ENCODE measurements around the gene PEX19. TPM values are rescaled to one million over a fixed set of nuclear protein-coding genes. Genes with fewer than 3 reads are reported as not detected.

Gene PEX19
- total and polyA plus RNA-seq, 12 donors: 15.5 to 165 (median 85.0) TPM

GRCh38 chr1:160271025-160271424, 13.9 kb downstream of the PEX19 start:
- TF ChIP-seq POLR2A (IDR thresholded peaks at IDR 0.05): no peak
- no peak for TF ChIP-seq CTCF (IDR thresholded peaks at IDR 0.05)
- Histone ChIP-seq H3K27ac (no peak overlapping the region), H3K36me3 (replicated peaks in 1 of 2) (no peaks in the 10 kb centered on the region), H3K27me3 (no peaks in the 10 kb centered on the region), H3K4me3 (no peak overlapping the region), H3K4me1 (replicated peaks in 1 of 2) (no peaks in the 10 kb centered on the region), H3K9me3 (replicated peaks in 1 of 3) (no peaks in the 10 kb centered on the region)
- WGBS, 4 donors: 73 to 100% (median 92%) methylated on average over 1 of the region's 1 CpG
- intact Hi-C loops (cut with DNase I): no loop called here
- DNase-seq: no peak

- intact Hi-C loops (cut with DNase I): no loop called here
- 70 to 80% (median 77%) methylated on average over 9 to 10 of the region's 10 CpGs for WGBS, 4 donors
- no peak overlapping the region for H3K27ac ChIP-seq
Observed at GRCh38 chr1:160267284-160267991, 17.5 kb downstream of the PEX19 start.

GRCh38 chr1:160264795-160265307, 20.1 kb downstream of the PEX19 start:
- no peak for TF ChIP-seq CTCF (IDR thresholded peaks at IDR 0.05)
- TF ChIP-seq POLR2A (IDR thresholded peaks at IDR 0.05): no peak
- no peak for DNase-seq
- Histone ChIP-seq H3K9me3 (replicated peaks in 1 of 3) (no peaks in the 10 kb centered on the region), H3K4me3 (no peak overlapping the region), H3K36me3 (replicated peaks in 1 of 2) (no peaks in the 10 kb centered on the region), H3K27ac (no peak overlapping the region), H3K4me1 (replicated peaks in 1 of 2) (peaks cover 17 to 18% of the 10 kb centered on the region in 2 donors), H3K27me3 (no peaks in the 10 kb centered on the region)
- intact Hi-C loops (cut with DNase I): no loop called here
- WGBS, 4 donors: 76 to 85% (median 78%) methylated on average over 4 of the region's 4 CpGs

More at GRCh38 chr1:160267284-160267991, 17.5 kb downstream of the PEX19 start:
- no peaks in the 10 kb centered on the region for H3K9me3 ChIP-seq (replicated peaks in 1 of 3)
- TF ChIP-seq CTCF (IDR thresholded peaks at IDR 0.05) (no peak), POLR2A (IDR thresholded peaks at IDR 0.05) (no peak)
- no peaks in the 10 kb centered on the region for H3K36me3 ChIP-seq (replicated peaks in 1 of 2)
- peaks cover 0 to 3% of the 10 kb centered on the region in 2 donors for H3K4me1 ChIP-seq (replicated peaks in 1 of 2)
- DNase-seq: no peak
- H3K27me3 ChIP-seq: no peaks in the 10 kb centered on the region
- H3K4me3 ChIP-seq: no peak overlapping the region

- peak within 1 kb of the TSS; percentile 87 to 98 (median 97) for H3K27ac ChIP-seq
- TF ChIP-seq POLR2A (IDR thresholded peaks at IDR 0.05) (peak; percentile 89 to 99), CTCF (IDR thresholded peaks at IDR 0.05) (peak in 1 of 6 experiments; percentile 6)
- H3K36me3 ChIP-seq (replicated peaks in 1 of 2): no peaks in the 10 kb centered on the region
- peak within 1 kb of the TSS; percentile 7 to 95 (median 86) for H3K4me3 ChIP-seq
- H3K9me3 ChIP-seq (replicated peaks in 1 of 3): no peaks in the 10 kb centered on the region
- WGBS, 4 donors: 0 to 1% (median 1%) methylated on average over 31 to 67 of the region's 67 CpGs
- DNase-seq: peak; percentile 98 to 99 (median 98)
- H3K4me1 ChIP-seq (replicated peaks in 1 of 2): peaks cover 18 to 40% of the 10 kb centered on the region in 2 donors
- H3K27me3 ChIP-seq: no peaks in the 10 kb centered on the region
- intact Hi-C loops (cut with DNase I): no loop called here
Observed at GRCh38 chr1:160261893-160262794, 22.8 kb downstream of the PEX19 start, which contains the start of gene DCAF8. Gene DCAF8, minus strand, starts transcription at chr1:160262549. Its CDS starts 18,541 bp downstream, at chr1:160244008.
